Hematopoietic multipotent progenitor cell treated with erythropoietin and hydrocortisone succinate and interleukin-3 and kit ligand, for 15 days (in vitro differentiated cells): ENCODE measurements around the gene SUGCT.

Experiments used
- DNase-seq: peaks from one replicate; pipeline ENCODE4 v3.0.0-alpha.2; 2015; ENCODE audit warnings: low spot score

SUGCT gene

GRCh38 chr7:40526951-40527715, 392.3 kb downstream of the SUGCT start:
- DNase-seq = no peak

GRCh38 chr7:40527723-40528122, 392.9 kb downstream of the SUGCT start:
- DNase-seq = no peak

GRCh38 chr7:40530292-40530691, 395.5 kb downstream of the SUGCT start:
- no peak for DNase-seq

- DNase-seq = no peak
Measured at GRCh38 chr7:40531956-40532355, 397.2 kb downstream of the SUGCT start.

GRCh38 chr7:40535678-40536077, 400.9 kb downstream of the SUGCT start:
- DNase-seq = no peak

DNA sequence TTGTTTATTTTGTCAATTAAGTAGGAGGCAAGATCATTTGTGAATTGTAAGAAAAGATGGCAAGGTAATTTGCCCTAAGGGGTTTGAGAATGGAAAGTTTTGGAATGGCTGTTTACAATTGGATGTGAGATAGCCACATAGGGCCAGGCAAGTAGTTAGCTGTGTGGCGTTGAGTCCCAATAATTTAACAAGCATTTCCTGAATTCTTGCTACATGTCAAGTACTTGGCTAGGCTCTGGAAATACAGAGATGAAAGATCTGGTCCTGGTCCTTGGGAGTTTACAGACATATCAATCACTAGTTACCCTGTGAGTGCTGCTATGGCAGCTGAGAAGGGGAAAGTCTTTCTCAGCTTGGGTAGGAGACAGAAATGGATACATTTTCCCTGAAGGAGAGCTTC, 401.6 kb downstream of the SUGCT start:
- no peak for DNase-seq

GRCh38 chr7:40538281-40538680, 403.5 kb downstream of the SUGCT start:
- DNase-seq = no peak

DNA sequence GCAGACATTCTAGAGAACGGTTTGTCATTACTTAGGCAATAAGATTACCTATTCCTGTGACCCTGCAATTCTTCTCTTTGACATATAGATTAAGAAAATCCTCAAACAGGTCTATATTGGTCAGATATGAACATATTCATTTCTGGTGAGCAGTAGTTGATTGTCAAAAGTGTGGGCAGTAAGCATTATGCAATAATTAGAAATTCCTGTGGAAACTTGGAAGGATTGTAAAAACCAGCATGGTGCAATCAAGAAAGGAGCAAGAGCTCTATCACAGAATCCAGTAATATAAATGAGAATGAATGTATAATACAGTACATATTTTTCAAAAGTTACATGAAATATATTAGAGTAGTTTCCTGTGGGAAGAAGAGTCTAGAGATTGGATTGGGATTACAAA, 406.5 kb downstream of the SUGCT start:
- DNase-seq = no peak

- DNase-seq = no peak
Measured at GRCh38 chr7:40542982-40543741, 408.4 kb downstream of the SUGCT start.

- DNase-seq = no peak
Measured at GRCh38 chr7:40544221-40544723, 409.5 kb downstream of the SUGCT start.

- DNase-seq = no peak
Measured at GRCh38 chr7:40544871-40545303, 410.1 kb downstream of the SUGCT start.

GRCh38 chr7:40545739-40546138, 410.9 kb downstream of the SUGCT start:
- no peak for DNase-seq

DNA sequence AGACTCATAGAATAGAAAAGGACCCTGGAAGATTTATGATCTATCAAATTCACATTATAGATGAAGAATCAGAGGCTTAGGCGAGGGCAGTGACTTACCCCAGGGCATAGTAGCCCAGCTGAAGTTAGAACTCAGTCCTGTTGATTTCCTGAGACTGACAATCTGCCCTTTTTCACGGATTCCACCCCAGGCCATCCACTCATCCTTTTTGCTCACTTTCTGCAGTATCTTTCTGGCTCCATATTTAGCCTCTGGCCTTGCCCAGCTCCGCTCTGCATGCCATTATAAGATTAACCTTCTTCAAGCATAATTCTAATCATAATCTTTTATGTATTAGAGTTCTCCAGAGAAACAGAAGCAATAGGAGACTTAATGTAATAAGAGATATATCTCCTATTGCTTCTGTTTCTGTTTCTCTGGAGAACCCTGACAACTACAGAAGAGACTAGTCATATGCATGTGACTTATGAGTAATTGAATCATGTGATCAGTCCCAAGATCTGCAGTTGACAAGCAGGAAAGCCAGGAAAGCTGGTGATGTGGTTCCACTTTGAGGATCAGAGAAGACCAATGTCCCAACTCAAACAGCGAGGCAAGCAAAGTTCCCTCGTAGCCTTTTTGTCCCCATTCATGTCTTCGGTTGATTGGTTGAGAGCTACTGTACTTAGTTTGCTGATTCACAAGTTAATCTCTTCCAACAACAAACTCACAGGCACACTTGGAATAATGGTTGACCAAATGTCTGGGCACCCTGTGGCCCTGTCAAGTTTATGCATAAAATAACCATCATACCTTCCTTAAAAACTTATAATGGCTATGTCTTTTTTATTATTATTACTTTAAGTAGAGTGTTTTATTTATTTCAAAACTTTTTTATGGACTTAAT, 412.1 kb downstream of the SUGCT start:
- DNase-seq = no peak

DNA sequence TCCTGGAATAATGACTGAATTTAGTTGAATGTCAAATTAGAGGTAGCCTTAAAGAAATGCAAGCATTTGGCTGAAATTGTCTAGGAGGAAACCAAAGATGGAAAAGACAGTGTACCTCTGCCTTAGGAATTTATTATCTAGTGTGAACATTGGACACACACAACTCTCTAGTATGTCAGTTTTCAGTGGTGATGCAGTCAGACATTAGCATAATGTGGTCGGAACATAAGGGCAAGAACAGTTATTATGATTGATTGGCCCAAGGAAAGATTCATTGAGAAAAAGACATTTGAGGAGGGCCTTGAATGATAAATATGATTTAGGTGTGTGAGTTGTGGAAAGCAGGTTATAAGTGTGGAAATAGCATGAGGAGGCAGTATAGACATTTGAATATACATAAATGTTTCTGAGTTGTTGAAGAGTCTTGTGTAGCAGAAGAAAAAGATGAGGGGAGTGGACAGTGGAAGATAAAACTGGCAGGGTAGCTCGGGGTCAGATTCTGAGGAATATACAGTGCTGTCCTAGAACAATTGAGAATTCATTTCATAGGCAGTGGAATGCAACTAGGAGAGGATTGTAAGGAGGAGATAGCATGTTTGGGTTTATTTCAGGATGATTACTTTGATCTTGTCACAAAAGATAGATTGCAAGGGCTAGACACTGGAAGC, 414.7 kb downstream of the SUGCT start:
- no peak for DNase-seq

DNA sequence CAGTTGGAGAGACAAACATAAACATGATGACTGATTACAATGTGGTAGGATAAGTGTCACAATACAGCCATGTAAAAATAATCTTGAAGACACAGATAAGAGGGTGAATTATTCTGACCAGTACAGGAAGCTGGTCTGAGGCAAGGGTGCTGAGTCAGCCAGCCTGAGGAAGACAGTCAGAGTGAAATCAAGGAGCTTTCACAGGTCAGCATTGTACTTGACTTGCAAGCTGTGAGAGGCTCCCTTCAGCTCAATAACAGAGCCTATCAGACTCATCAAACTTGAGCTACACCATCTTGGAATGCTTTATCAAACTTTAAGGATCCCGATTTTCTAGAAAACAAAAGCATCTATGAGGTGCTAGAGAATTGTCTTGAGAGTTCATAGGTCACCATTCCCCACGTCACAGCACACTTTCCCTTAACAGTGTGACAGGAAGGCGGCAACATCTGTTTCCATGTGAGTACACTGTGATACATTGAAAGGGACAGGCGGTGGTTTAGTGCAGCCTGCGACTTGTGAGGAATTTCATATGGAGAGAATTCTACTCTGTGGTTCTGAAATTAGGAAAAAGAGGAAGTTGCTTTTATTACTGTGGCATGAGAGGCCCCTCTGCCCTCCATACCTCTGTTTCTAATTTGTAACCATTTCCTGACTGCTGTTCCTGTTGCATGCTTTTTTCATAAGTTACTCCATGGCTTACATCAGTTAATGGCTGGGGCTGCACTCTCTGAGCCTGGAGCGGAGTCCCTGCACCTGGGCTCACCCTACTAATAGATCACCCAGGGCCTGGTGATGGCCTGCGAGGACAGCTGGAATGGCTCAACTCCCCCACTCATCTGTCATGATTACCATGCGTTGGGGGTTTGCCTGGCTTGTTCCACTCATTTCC, 417.1 kb downstream of the SUGCT start:
- DNase-seq = no peak

GRCh38 chr7:40560672-40561071, 425.9 kb downstream of the SUGCT start:
- no peak for DNase-seq

- no peak for DNase-seq
Measured at GRCh38 chr7:40566879-40567278, 432.1 kb downstream of the SUGCT start.

GRCh38 chr7:40569326-40569725, 434.5 kb downstream of the SUGCT start:
- DNase-seq = no peak

DNA sequence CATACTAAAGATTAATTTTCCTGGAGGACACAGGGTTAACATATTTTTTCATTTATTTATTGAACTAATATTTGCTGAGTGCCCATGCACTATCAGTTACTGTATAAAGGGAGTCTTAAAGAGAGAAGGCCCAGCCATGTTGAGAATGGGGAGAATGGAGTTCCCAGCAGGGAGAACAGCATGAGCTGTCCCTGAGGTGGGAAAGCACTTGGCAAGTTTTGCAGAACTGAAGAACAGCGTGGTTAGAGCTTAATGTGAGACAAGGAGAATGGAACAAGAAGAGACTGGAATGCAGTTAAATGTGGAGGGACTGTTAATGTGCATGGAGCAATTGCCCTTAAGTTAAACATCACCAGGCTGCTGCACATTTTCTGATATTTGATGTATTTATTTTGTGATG, 435.4 kb downstream of the SUGCT start:
- DNase-seq = no peak

DNA sequence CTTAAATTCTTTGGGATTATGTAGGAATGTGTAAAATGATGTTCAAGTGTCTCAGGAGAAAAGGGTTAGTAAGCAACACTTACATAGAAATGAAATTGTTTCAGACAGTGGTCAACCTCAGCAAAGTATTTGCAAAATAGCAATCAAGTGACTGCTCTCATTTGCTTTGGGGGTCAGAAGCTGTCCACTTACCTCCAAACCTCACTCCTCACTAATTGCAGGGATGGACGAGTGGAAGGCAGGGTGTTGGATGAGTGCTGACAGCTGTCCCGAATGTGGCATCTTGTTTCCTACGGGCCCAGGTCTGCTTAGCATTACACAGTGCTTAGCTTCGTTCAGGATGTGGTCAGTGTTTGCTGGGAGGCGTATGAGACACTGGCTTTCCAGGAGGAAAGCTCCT, 437.0 kb downstream of the SUGCT start:
- no peak for DNase-seq
